Stimulated activated CD8-positive, alpha-beta memory T cell treated with anti-CD3 and anti-CD28 coated beads, Interleukin-4, amount 100 ng/mL, for 48 hours (primary cell): ENCODE data around the gene NRBF2.

Experiments used
- DNase-seq: peaks from one replicate; pipeline ENCODE4 v3.0.0-alpha.2; 2020

The NRBF2 gene

GRCh38 chr10:63165249-63165648 lies 32.1 kb downstream of the NRBF2 start:
- no peak for DNase-seq

- DNase-seq = no peak
Measured at GRCh38 chr10:63166742-63167258, 33.7 kb downstream of the NRBF2 start.

GRCh38 chr10:63168821-63169462 lies 35.8 kb downstream of the NRBF2 start:
- DNase-seq = no peak

- no peak for DNase-seq
Measured at GRCh38 chr10:63169624-63170023, 36.5 kb downstream of the NRBF2 start.

GRCh38 chr10:63171255-63171855 lies 38.2 kb downstream of the NRBF2 start:
- DNase-seq = no peak

GRCh38 chr10:63171926-63172325 lies 38.8 kb downstream of the NRBF2 start:
- DNase-seq = no peak

GRCh38 chr10:63173468-63174232 lies 40.5 kb downstream of the NRBF2 start:
- no peak for DNase-seq

GRCh38 chr10:63175534-63175933 lies 42.4 kb downstream of the NRBF2 start:
- DNase-seq = no peak

- no peak for DNase-seq
Measured at GRCh38 chr10:63192826-63193225, 59.7 kb downstream of the NRBF2 start.

- no peak for DNase-seq
Measured at GRCh38 chr10:63197344-63198092, 64.4 kb downstream of the NRBF2 start.

- DNase-seq = no peak
Measured at GRCh38 chr10:63199716-63200115, 66.6 kb downstream of the NRBF2 start.

- no peak for DNase-seq
Measured at GRCh38 chr10:63200431-63200830, 67.3 kb downstream of the NRBF2 start.

GRCh38 chr10:63201118-63201517 lies 68.0 kb downstream of the NRBF2 start:
- DNase-seq = no peak
